Effector CD4-positive, alpha-beta T cell (primary cell): ENCODE measurements around the gene KNOP1.
"Not testable (repeated sequence)": the region's sequence is repeated elsewhere in the genome, so short reads cannot be mapped to it uniquely, and the experiment has no call there.

Experiments used
- DNase-seq: peaks from one replicate; pipeline ENCODE4 v3.0.0-alpha.2; 2020

KNOP1 gene

DNA sequence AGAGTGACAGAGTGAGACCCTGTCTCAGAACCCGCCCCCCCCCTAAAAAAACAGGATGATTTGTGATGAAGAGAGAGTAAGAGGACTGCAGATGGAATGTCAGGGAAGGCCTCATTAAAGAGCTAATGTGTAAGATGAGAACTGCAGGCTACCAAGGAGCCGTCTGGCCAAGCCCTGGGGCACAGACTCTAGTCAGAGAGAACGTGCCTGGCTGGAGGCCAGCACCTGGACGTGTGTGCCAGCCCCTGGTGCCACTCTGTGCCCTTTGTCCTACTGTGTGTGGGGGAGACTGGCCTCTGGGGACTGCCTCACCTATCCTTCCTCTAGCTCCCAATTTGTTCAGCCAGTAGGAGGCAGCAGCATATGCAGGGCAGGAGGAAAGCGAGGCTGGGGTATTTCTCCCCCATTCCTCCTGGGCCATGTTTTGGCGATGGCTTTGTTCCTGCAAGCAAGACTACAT lies 37.1 kb downstream of the KNOP1 start:
- DNase-seq = no peak

DNA sequence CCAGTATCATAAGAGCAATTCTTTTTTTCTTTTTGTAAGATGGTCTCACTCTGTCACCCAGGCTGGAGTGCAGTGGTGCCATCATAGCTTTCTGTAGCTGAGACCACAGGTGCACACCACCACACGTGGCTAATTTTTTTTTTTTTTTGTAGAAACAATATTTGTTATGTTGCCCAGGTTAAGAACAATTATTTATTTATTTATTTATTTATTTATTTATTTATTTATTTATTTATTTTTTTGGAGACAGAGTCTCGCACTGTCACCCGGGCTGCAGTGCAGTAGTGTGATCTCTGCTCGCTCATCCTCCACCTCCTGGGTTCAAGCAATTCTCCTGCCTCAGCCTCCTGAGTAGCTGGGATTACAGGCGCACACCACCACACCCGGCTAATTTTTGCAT lies 38.7 kb downstream of the KNOP1 start:
- DNase-seq = not testable (repeated sequence)

DNA sequence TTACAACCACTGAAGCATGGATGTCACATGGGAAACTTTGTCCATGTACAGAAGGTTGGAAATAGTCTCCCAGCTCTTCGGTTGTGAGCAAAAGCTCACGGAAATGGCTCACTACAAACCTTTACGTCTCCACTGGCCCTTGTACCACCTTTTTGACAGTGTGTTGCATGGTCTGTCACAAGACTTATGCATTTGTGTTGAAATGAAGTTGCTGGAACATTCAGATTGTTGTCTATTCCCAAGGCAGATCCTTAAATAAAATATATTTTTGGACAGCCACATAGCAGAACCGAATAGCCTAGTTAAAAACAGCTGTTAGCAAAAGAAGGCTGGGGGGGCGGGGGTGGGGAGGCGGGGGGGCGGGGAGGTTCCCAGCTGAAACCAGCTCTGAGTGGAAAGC lies 39.2 kb downstream of the KNOP1 start:
- no peak for DNase-seq

- no peak for DNase-seq
These were observed 40.6 kb downstream of the KNOP1 start for GRCh38 chr16:19677402-19677801.

DNA sequence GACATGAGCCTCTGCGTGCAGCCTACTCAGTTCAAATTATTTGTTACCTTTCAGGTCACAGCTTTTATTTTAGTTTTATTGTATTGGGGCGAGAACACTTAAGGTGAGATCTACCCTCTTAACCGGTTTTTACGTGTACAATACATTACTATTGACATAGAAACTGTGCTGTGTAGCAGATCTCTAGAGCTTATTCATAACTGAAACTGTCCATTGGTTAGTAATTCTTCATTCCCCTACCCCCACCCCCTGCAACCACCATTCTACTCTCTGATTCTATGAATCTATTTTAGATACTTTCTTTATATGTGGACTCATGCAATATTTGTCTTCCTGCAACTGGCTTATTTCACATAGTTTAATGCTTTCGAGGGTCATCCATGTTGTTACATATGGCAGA lies 43.5 kb downstream of the KNOP1 start:
- no peak for DNase-seq

DNA sequence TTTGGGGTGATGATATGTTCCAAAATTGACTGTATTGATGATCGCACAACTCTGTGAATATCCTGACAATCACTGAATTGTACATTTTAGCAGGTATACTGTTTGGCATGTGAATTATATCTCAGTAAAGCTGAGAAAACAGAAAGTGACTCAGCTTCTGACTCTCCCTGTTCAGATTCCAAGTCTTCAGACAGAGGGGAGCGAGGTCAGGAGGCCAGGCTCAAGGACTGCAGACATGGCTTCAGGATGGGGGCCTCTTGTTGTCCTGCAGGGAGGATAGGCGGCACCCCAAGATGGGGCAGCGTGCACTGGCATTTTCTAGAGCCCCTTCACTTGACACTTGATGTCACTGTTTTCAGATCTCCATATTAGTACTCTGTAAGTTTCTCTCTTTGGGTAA lies 45.6 kb downstream of the KNOP1 start:
- DNase-seq = no peak

DNA sequence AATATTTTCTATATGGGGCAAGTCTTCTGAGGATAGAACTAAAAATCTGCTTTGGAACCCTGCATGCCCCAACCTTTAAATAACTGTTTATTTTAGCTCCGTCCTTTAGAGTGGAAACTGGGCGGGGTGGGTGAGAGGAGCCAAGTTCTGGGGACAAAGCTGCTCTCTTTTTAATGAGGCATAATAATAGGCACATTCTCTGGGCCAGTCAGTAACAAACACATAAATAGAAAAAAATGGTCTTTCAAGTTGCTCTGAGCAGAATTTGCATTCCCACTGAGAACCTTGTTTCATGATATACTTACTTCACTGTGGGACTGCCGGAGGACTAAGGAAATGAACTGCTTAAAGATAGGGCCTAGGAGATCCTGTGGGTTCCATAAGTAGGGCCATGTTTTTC lies 51.5 kb downstream of the KNOP1 start:
- DNase-seq = no peak

DNA sequence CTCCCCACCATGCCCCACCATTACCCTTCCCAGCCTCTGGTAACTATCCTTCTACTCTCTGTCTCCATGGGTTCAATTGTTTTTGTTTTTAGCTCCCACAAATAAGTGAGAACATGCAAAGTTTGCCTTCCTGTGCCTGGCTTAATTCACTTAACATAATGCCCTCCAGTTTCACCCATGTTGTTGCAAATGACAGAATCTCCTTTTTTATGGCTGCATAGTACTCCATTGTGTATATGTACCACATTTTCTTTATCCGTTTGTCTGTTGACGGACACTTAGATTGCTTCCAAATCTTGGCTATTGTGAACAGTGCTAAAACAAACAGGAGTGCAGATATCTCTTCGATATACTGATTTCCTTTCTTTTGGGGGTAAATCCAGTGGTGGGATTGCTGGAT lies 52.7 kb downstream of the KNOP1 start:
- not testable (repeated sequence) for DNase-seq

DNA sequence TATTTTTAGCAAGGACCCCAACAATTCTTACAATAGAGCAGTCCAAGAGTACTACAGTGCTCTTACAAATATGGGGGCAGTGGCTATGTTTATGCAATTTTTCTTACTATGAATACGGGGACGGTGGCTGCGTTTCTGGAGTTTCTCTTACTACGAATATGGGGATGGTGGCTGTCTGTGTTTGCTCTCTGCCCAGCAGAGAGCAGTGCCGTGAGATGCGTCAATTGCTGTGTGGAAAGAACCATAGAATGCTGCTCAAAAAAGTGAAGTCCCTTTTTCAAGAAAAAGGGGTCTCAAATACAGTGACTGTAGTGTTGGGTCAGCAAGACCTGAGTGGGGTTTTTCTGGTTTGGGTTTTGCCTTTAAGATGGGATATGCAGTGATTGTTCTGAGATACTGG lies 53.9 kb downstream of the KNOP1 start:
- DNase-seq = no peak

GRCh38 chr16:19662351-19662750 lies 55.7 kb downstream of the KNOP1 start:
- DNase-seq = no peak

DNA sequence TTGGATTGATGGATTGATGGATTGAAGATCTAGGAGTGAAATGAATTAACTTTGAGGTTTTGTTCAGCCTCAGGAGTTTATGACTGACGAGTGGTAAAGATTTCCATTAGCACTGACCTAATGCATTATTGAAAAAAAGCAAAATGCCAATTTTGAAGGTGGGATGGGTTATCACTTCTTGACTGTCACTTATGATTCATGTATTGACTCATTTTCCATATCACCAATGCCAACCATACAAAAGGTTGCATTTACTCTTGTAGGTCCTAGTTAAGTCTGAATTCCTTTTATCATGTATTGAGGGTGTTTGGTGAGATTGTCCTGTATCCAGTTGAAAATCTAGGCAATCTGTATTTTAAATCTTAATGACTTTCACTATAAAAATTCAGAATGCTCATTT lies 57.6 kb downstream of the KNOP1 start:
- no peak for DNase-seq

GRCh38 chr16:19659554-19659953 lies 58.5 kb downstream of the KNOP1 start:
- DNase-seq = no peak

GRCh38 chr16:19657831-19658230 lies 60.2 kb downstream of the KNOP1 start:
- no peak for DNase-seq

DNA sequence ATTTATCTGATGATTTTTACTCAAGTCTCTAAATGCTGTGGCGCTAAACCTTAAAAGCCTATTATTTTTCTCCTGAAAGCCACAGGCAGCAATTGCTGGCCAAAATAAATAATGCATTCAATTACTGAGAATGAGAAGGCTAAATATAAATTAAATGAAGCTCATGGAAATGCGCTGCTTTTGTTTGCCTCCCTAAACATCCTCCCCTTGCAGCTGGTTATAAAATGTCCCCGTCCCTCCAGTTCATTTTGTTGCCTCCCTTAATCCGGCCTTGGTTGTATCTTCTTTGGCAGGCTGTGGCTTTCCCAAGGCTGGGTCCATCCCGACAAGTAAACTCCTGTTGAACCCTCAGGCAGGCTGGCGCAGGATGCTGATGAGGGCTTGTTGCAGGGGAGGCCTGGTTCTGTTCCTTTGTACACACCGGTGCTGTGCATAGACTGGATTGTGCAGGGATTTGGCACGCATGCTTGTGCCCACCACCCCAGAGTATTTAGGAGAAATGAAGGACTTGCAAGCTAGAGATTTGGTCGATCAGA lies 62.7 kb downstream of the KNOP1 start:
- no peak for DNase-seq

- no peak for DNase-seq
These were observed 63.9 kb downstream of the KNOP1 start for GRCh38 chr16:19654147-19654546.
